Keratinocyte (primary cell): ENCODE data around the gene ADAMTS9. TPM values are rescaled to one million over a fixed set of nuclear protein-coding genes. Genes with fewer than 3 reads are reported as not detected.

Experiments
- DNase-seq: peaks from one replicate; pipeline ENCODE4 v3.0.0-alpha.2; 2011; ENCODE audit warnings: low read depth, missing footprints, low spot score
- FAIRE-seq: peaks from 2 replicates; lab custom pipeline; 2011; peaks lifted over from hg19 to GRCh38; lab: Jason Lieb, UNC
- H2AFZ ChIP-seq: 2 replicates; pipeline ENCODE4 v1.6.0; 2012; ENCODE audit warnings: low read length, control low read depth, inconsistent platforms; ENCODE audit not compliant: control insufficient read depth
- H3K27ac ChIP-seq: 2 replicates; pipeline ENCODE4 v1.5.1; 2011; ENCODE audit warnings: low read length; ENCODE audit not compliant: control insufficient read depth, insufficient read depth
- H3K27me3 ChIP-seq: 3 replicates; pipeline ENCODE4 v1.6.0; 2011; ENCODE audit warnings: low read length; ENCODE audit not compliant: control insufficient read depth, insufficient read depth; ENCODE audit errors: extremely low read depth
- H3K36me3 ChIP-seq, 2 experiments: 2 replicates in 1 of 2; 3 replicates in 1 of 2; pipeline ENCODE4 v1.5.1; 2011; ENCODE audit warnings: low read length in 2 of 2, mild to moderate bottlenecking in 1 of 2; ENCODE audit not compliant: control insufficient read depth in 2 of 2, insufficient read depth in 2 of 2; ENCODE audit errors: extremely low read depth in 1 of 2
- H3K4me1 ChIP-seq: 3 replicates; pipeline ENCODE4 v1.5.1; 2011; ENCODE audit warnings: low read length; ENCODE audit not compliant: control insufficient read depth, insufficient read depth; ENCODE audit errors: extremely low read depth
- H3K4me2 ChIP-seq: 3 replicates; pipeline ENCODE4 v1.6.0; 2011; ENCODE audit warnings: low read depth, low read length; ENCODE audit not compliant: control insufficient read depth, insufficient read depth; ENCODE audit errors: extremely low read depth
- H3K4me3 ChIP-seq, 3 experiments: fragments of 200-600 bp in 1 of 3; sonication (generic) in 1 of 3; 2 replicates in 2 of 3; 3 replicates in 1 of 3; pipeline ENCODE4 v1.5.1; 2011 to 2016; ENCODE audit warnings: low read length in 3 of 3, mild to moderate bottlenecking in 3 of 3, control low read depth in 2 of 3, inconsistent platforms in 1 of 3, low read depth in 1 of 3, mixed read lengths in 1 of 3, mixed run types in 1 of 3, moderate library complexity in 1 of 3; ENCODE audit not compliant: control insufficient read depth in 2 of 3, insufficient read depth in 2 of 3; ENCODE audit errors: extremely low read depth in 1 of 3
- H3K79me2 ChIP-seq: 2 replicates; pipeline ENCODE4 v1.6.0; 2012; ENCODE audit warnings: low read length; ENCODE audit not compliant: control insufficient read depth, insufficient read depth
- H3K9ac ChIP-seq: 3 replicates; pipeline ENCODE4 v1.6.0; 2011; ENCODE audit warnings: low read length; ENCODE audit not compliant: control insufficient read depth, insufficient read depth; ENCODE audit errors: extremely low read depth
- H3K9me1 ChIP-seq: 3 replicates; pipeline ENCODE4 v1.6.0; 2011; ENCODE audit warnings: low read length; ENCODE audit not compliant: control insufficient read depth, insufficient read depth; ENCODE audit errors: extremely low read depth
- H3K9me3 ChIP-seq: 2 replicates; pipeline ENCODE4 v1.5.1; 2012; ENCODE audit warnings: low read depth, low read length; ENCODE audit not compliant: control insufficient read depth
- H4K20me1 ChIP-seq: 3 replicates; pipeline ENCODE4 v1.6.0; 2011; ENCODE audit warnings: low read length; ENCODE audit not compliant: control insufficient read depth, insufficient read depth; ENCODE audit errors: extremely low read depth
- EZH2 ChIP-seq: IDR thresholded peaks from one replicate; pipeline ENCODE4 v1.6.1; 2012; ENCODE audit warnings: inconsistent platforms, mild to moderate bottlenecking, low read length, moderate library complexity
- dilution Hi-C: fragments of 300-500 bp; cut with MboI; formaldehyde crosslinking; loops from one replicate; pipeline ENCODE4 v1.7.0; 2020; ENCODE audit warnings: low sequenced_read_pairs; ENCODE audit not compliant: extremely low pct_ligation_motif_present
- polyA plus RNA-seq, 5 experiments: library from polyadenylated mRNA; depleted of rRNA in 3 of 5; stranded (reverse) in 3 of 5; stranded (forward) in 1 of 5; unstranded in 1 of 5; fragments of >200 nt; gene quantifications; 1 replicate in 1 of 5; 2 replicates in 3 of 5; 3 replicates in 1 of 5; pipeline versions ENCODE4 v1.2.1 to v1.2.3, GENCODE V29; 2011 to 2012; ENCODE audit warnings: missing spikeins in 2 of 5, low read depth in 1 of 5, low replicate concordance in 1 of 5
- TF ChIP-seq, protein P1 (sequence below), 3 experiments: IDR thresholded peaks in 1 of 3; conservative IDR thresholded peaks in 1 of 3; optimal IDR thresholded peaks in 1 of 3; 2 replicates in 2 of 3; 3 replicates in 1 of 3; pipeline versions ENCODE3 to v1.5.1; 2011; ENCODE audit warnings: low read length in 3 of 3, mild to moderate bottlenecking in 3 of 3, moderate library complexity in 2 of 3, control low read depth in 1 of 3, inconsistent platforms in 1 of 3; ENCODE audit not compliant: insufficient read depth in 2 of 3; ENCODE audit errors: extremely low read depth in 1 of 3

The ADAMTS9 gene
- polyA plus RNA-seq, 1 donor (not counting 4 experiments of a cell fraction or from before 2014, with no cell fraction given) = 0.43 TPM

DNA sequence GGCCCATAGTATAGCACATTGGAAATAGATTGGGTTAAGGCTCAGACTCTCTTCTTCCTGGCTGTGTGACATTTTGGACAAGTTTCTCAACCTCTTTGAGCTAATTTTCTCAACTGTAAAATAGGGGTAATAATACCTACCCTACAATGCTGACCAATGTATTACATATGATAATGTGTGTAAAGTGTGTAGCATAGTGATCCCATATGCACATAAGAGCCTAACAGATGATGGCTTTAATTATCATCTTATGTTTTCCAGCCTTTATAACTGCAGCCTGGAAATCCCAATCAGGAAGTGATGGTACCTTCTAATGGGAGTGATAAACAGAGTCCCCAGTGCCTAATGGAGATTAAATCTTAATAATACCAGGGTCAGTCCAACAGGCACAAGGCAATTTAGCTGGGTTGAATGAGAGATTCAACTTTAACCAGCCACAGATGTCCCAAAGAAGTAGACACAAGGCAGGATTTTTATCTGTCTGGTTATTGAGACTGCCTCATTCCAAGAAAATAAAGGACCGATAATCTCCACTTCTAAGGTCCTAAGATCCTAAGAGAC, 12.0 kb downstream of the ADAMTS9 start:
- Histone ChIP-seq H3K4me1 (no peaks in the 10 kb centered on the region), H3K9ac (no peak overlapping the region), H3K4me3 (no peak overlapping the region), H3K36me3 (no peaks in the 10 kb centered on the region), H4K20me1 (no peaks in the 10 kb centered on the region), H3K9me1 (no peaks in the 10 kb centered on the region), H3K27me3 (no peaks in the 10 kb centered on the region), H3K9me3 (no peaks in the 10 kb centered on the region), H3K27ac (no peak overlapping the region), H3K4me2 (no peak overlapping the region), H2AFZ (no peak overlapping the region), H3K79me2 (no peaks in the 10 kb centered on the region)
- dilution Hi-C loops = no loop called here
- no peak for FAIRE-seq
- no peak for TF ChIP-seq EZH2
- TF ChIP-seq, protein P1, sequence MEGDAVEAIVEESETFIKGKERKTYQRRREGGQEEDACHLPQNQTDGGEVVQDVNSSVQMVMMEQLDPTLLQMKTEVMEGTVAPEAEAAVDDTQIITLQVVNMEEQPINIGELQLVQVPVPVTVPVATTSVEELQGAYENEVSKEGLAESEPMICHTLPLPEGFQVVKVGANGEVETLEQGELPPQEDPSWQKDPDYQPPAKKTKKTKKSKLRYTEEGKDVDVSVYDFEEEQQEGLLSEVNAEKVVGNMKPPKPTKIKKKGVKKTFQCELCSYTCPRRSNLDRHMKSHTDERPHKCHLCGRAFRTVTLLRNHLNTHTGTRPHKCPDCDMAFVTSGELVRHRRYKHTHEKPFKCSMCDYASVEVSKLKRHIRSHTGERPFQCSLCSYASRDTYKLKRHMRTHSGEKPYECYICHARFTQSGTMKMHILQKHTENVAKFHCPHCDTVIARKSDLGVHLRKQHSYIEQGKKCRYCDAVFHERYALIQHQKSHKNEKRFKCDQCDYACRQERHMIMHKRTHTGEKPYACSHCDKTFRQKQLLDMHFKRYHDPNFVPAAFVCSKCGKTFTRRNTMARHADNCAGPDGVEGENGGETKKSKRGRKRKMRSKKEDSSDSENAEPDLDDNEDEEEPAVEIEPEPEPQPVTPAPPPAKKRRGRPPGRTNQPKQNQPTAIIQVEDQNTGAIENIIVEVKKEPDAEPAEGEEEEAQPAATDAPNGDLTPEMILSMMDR (optimal IDR thresholded peaks at IDR 0.05 in 1 of 3, IDR thresholded peaks at IDR 0.05 in 1 of 3, conservative IDR thresholded peaks at IDR 0.05 in 1 of 3; ENCODE audit: extremely low read depth in 1 of 3, insufficient read depth in 2 of 3, low read length in 3 of 3) = no peak
- no peak for DNase-seq

- TF ChIP-seq EZH2 = no peak
- DNase-seq (no peak), FAIRE-seq (no peak)
- dilution Hi-C loops = no loop called here
- no peaks in the 10 kb centered on the region for H3K9me1 ChIP-seq
- no peaks in the 10 kb centered on the region for H3K9me3 ChIP-seq
- H3K27ac ChIP-seq = no peak overlapping the region
- no peak overlapping the region for H2AFZ ChIP-seq
- H3K36me3 ChIP-seq = no peaks in the 10 kb centered on the region
- no peaks in the 10 kb centered on the region for H4K20me1 ChIP-seq
- H3K9ac ChIP-seq = no peak overlapping the region
- H3K27me3 ChIP-seq = no peaks in the 10 kb centered on the region
- no peak overlapping the region for H3K4me3 ChIP-seq
- no peaks in the 10 kb centered on the region for H3K4me1 ChIP-seq
- no peaks in the 10 kb centered on the region for H3K79me2 ChIP-seq
- no peak overlapping the region for H3K4me2 ChIP-seq
Observed at GRCh38 chr3:64674591-64675076, 13.2 kb downstream of the ADAMTS9 start.
